ENCODE data around the gene SANBR. TPM values are rescaled to one million over a fixed set of nuclear protein-coding genes. Genes with fewer than 3 reads are reported as not detected.

Gene SANBR
- total RNA-seq, 1 donor, result 4.4 TPM

GRCh38 chr2:61045226-61045625 is 20.4 kb upstream of the SANBR start:
- H3K4me3 ChIP-seq (ENCODE audit: low read length), result no peak overlapping the region
- no peaks in the 10 kb centered on the region for H3K27me3 ChIP-seq (ENCODE audit: insufficient read depth, low read length)

GRCh38 chr2:61045999-61046398 is 19.7 kb upstream of the SANBR start:
- Histone ChIP-seq H3K4me3 (ENCODE audit: low read length) (no peak overlapping the region), H3K27me3 (ENCODE audit: insufficient read depth, low read length) (no peaks in the 10 kb centered on the region), H3K9me3 (ENCODE audit: low read depth, low read length) (no peaks in the 10 kb centered on the region), H3K4me1 (ENCODE audit: insufficient read depth, low read length) (peaks cover 13% of the 10 kb centered on the region)

More at GRCh38 chr2:61045226-61045625, 20.4 kb upstream of the SANBR start:
- Histone ChIP-seq H3K4me1 (ENCODE audit: insufficient read depth, low read length) (peaks cover 13% of the 10 kb centered on the region), H3K9me3 (ENCODE audit: low read depth, low read length) (no peaks in the 10 kb centered on the region)

- no peaks in the 10 kb centered on the region for H3K4me1 ChIP-seq (ENCODE audit: insufficient read depth, low read length)
- no peak overlapping the region for H3K4me3 ChIP-seq (ENCODE audit: low read length)
- no peaks in the 10 kb centered on the region for H3K27me3 ChIP-seq (ENCODE audit: insufficient read depth, low read length)
- H3K9me3 ChIP-seq (ENCODE audit: low read depth, low read length), result no peaks in the 10 kb centered on the region
Measured at GRCh38 chr2:61055557-61055956, 10.1 kb upstream of the SANBR start.

- H3K4me1 ChIP-seq (ENCODE audit: insufficient read depth, low read length), result no peaks in the 10 kb centered on the region
Measured at GRCh38 chr2:61057562-61057961, 8.1 kb upstream of the SANBR start.

GRCh38 chr2:61059382-61059781 is 6.3 kb upstream of the SANBR start:
- Histone ChIP-seq H3K4me3 (ENCODE audit: low read length) (no peak overlapping the region), H3K4me1 (ENCODE audit: insufficient read depth, low read length) (no peaks in the 10 kb centered on the region), H3K9me3 (ENCODE audit: low read depth, low read length) (no peaks in the 10 kb centered on the region), H3K27me3 (ENCODE audit: insufficient read depth, low read length) (no peaks in the 10 kb centered on the region)

More at GRCh38 chr2:61057562-61057961, 8.1 kb upstream of the SANBR start:
- no peaks in the 10 kb centered on the region for H3K9me3 ChIP-seq (ENCODE audit: low read depth, low read length)
- no peaks in the 10 kb centered on the region for H3K27me3 ChIP-seq (ENCODE audit: insufficient read depth, low read length)
- H3K4me3 ChIP-seq (ENCODE audit: low read length), result no peak overlapping the region

- Histone ChIP-seq H3K4me1 (ENCODE audit: insufficient read depth, low read length) (no peaks in the 10 kb centered on the region), H3K27me3 (ENCODE audit: insufficient read depth, low read length) (no peaks in the 10 kb centered on the region), H3K4me3 (ENCODE audit: low read length) (no peak overlapping the region), H3K9me3 (ENCODE audit: low read depth, low read length) (no peaks in the 10 kb centered on the region)
Measured at GRCh38 chr2:61074100-61074499, 8.4 kb downstream of the SANBR start.

- Histone ChIP-seq H3K9me3 (ENCODE audit: low read depth, low read length) (no peaks in the 10 kb centered on the region), H3K27me3 (ENCODE audit: insufficient read depth, low read length) (no peaks in the 10 kb centered on the region), H3K4me1 (ENCODE audit: insufficient read depth, low read length) (no peaks in the 10 kb centered on the region), H3K4me3 (ENCODE audit: low read length) (no peak overlapping the region)
Measured at GRCh38 chr2:61085883-61086282, 20.2 kb downstream of the SANBR start.

GRCh38 chr2:61089797-61090196 is 24.1 kb downstream of the SANBR start:
- Histone ChIP-seq H3K9me3 (ENCODE audit: low read depth, low read length) (no peaks in the 10 kb centered on the region), H3K4me3 (ENCODE audit: low read length) (no peak overlapping the region), H3K27me3 (ENCODE audit: insufficient read depth, low read length) (no peaks in the 10 kb centered on the region), H3K4me1 (ENCODE audit: insufficient read depth, low read length) (no peaks in the 10 kb centered on the region)

GRCh38 chr2:61090386-61090921 is 24.8 kb downstream of the SANBR start:
- Histone ChIP-seq H3K4me3 (ENCODE audit: low read length) (no peak overlapping the region), H3K4me1 (ENCODE audit: insufficient read depth, low read length) (no peaks in the 10 kb centered on the region), H3K27me3 (ENCODE audit: insufficient read depth, low read length) (no peaks in the 10 kb centered on the region), H3K9me3 (ENCODE audit: low read depth, low read length) (no peaks in the 10 kb centered on the region)

GRCh38 chr2:61091485-61091884 is 25.8 kb downstream of the SANBR start:
- Histone ChIP-seq H3K27me3 (ENCODE audit: insufficient read depth, low read length) (no peaks in the 10 kb centered on the region), H3K4me1 (ENCODE audit: insufficient read depth, low read length) (no peaks in the 10 kb centered on the region), H3K9me3 (ENCODE audit: low read depth, low read length) (no peaks in the 10 kb centered on the region), H3K4me3 (ENCODE audit: low read length) (no peak overlapping the region)

- H3K27me3 ChIP-seq (ENCODE audit: insufficient read depth, low read length), result no peaks in the 10 kb centered on the region
- H3K4me3 ChIP-seq (ENCODE audit: low read length), result no peak overlapping the region
- H3K9me3 ChIP-seq (ENCODE audit: low read depth, low read length), result no peaks in the 10 kb centered on the region
- H3K4me1 ChIP-seq (ENCODE audit: insufficient read depth, low read length), result no peaks in the 10 kb centered on the region
Measured at GRCh38 chr2:61096438-61096837, 30.8 kb downstream of the SANBR start.

- Histone ChIP-seq H3K9me3 (ENCODE audit: low read depth, low read length) (no peaks in the 10 kb centered on the region), H3K4me1 (ENCODE audit: insufficient read depth, low read length) (no peaks in the 10 kb centered on the region), H3K4me3 (ENCODE audit: low read length) (no peak overlapping the region), H3K27me3 (ENCODE audit: insufficient read depth, low read length) (no peaks in the 10 kb centered on the region)
Measured at GRCh38 chr2:61100801-61101200, 35.1 kb downstream of the SANBR start.

GRCh38 chr2:61109291-61109690 is 43.6 kb downstream of the SANBR start:
- Histone ChIP-seq H3K9me3 (ENCODE audit: low read depth, low read length) (no peaks in the 10 kb centered on the region), H3K27me3 (ENCODE audit: insufficient read depth, low read length) (no peaks in the 10 kb centered on the region), H3K4me1 (ENCODE audit: insufficient read depth, low read length) (no peaks in the 10 kb centered on the region)

GRCh38 chr2:61111708-61112107 is 46.0 kb downstream of the SANBR start:
- no peak overlapping the region for H3K4me3 ChIP-seq (ENCODE audit: low read length)
- H3K27me3 ChIP-seq (ENCODE audit: insufficient read depth, low read length), result no peaks in the 10 kb centered on the region
- H3K9me3 ChIP-seq (ENCODE audit: low read depth, low read length), result no peaks in the 10 kb centered on the region
- no peaks in the 10 kb centered on the region for H3K4me1 ChIP-seq (ENCODE audit: insufficient read depth, low read length)

More at GRCh38 chr2:61109291-61109690, 43.6 kb downstream of the SANBR start:
- no peak overlapping the region for H3K4me3 ChIP-seq (ENCODE audit: low read length)

- Histone ChIP-seq H3K4me1 (ENCODE audit: insufficient read depth, low read length) (no peaks in the 10 kb centered on the region), H3K27me3 (ENCODE audit: insufficient read depth, low read length) (no peaks in the 10 kb centered on the region), H3K4me3 (ENCODE audit: low read length) (no peak overlapping the region), H3K9me3 (ENCODE audit: low read depth, low read length) (no peaks in the 10 kb centered on the region)
Measured at GRCh38 chr2:61114147-61114546, 48.5 kb downstream of the SANBR start.
